Gastroesophageal sphincter (tissue), 3 donors: ENCODE data around the gene TRAPPC2L.

Experiments
- CTCF ChIP-seq, 4 experiments: fragments of 200-600 bp in 2 of 4; fragments of 450-650 bp in 2 of 4; sonication (generic) in 1 of 4; IDR thresholded peaks; one replicate each; pipeline ENCODE4 v1.5.1; 2017 to 2019; ENCODE audit warnings: antibody characterized with exemption in 4 of 4, mild to moderate bottlenecking in 2 of 4, moderate library complexity in 2 of 4
- EP300 ChIP-seq: sonication (generic); formaldehyde crosslinking; IDR thresholded peaks from one replicate; pipeline ENCODE4 v1.6.1; 2017; ENCODE audit warnings: antibody characterized with exemption, mild to moderate bottlenecking
- POLR2A ChIP-seq, 2 donors: fragments of 450-650 bp; IDR thresholded peaks; one replicate each; pipeline ENCODE4 v1.6.1; 2017; ENCODE audit warnings: antibody characterized with exemption in 2 of 2, mild to moderate bottlenecking in 2 of 2, moderate library complexity in 1 of 2
- POLR2AphosphoS5 ChIP-seq: sonication (generic); formaldehyde crosslinking; IDR thresholded peaks from one replicate; pipeline ENCODE4 v1.6.1; 2017; ENCODE audit warnings: antibody characterized with exemption

- TF ChIP-seq CTCF (IDR thresholded peaks at IDR 0.05), result no peak
- no peak for TF ChIP-seq EP300
- TF ChIP-seq POLR2AphosphoS5, result no peak
- no peak for TF ChIP-seq POLR2A (IDR thresholded peaks at IDR 0.05)
Measured at GRCh38 chr16:88896238-88897070, 39.5 kb downstream of the TRAPPC2L start.
